ENCODE data around the gene FCN2.
"Not testable (repeated sequence)": the region's sequence is repeated elsewhere in the genome, so short reads cannot be mapped to it uniquely, and the experiment has no call there.

Gene FCN2

GRCh38 chr9:134847752-134848432 lies 32.7 kb upstream of the FCN2 start:
- DNase-seq (ENCODE audit: low read depth in 2 of 2): no peak

DNA sequence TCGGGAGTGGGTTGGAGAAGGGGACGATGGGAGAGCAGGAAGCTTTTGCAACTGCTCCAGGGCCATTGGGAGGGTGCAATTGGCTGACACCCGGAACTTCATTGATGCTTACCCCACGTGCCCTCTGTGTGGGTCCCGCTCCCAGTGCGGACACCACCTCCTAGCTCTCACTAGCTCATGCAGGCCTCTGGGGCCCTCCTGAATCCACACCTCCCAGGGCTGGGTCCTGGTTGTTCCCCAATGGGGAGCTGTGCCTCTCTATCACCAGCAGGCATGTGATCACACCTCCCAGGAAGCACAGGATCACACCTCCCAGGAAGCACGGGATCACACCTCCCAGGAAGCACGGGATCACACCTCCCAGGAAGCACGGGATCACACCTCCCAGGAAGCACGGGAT lies 32.1 kb upstream of the FCN2 start:
- DNase-seq (ENCODE audit: low read depth in 2 of 2): no peak

- no peak for DNase-seq (ENCODE audit: low read depth in 2 of 2)
Observed at GRCh38 chr9:134850611-134851010, 30.0 kb upstream of the FCN2 start.

DNA sequence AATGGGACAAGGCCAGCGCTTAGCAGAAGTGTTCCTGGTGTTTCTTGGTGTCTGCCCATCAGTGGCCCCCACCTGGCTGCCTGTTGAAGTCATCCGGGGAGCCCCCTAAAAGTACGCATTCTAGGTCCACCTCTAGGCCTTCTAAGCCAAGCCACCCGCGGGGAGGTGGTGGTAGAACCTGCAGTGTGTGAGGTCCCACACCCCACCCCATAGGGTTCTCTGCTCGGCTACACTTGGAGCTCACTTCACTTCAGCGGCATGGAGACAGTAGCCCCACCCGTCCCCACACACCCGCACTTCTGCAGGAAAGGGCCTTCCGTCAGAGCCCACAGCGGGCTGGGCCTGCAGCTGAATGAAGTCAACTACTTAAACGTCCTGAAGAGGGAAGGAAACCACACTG lies 29.6 kb upstream of the FCN2 start:
- no peak for DNase-seq (ENCODE audit: low read depth in 2 of 2)

DNA sequence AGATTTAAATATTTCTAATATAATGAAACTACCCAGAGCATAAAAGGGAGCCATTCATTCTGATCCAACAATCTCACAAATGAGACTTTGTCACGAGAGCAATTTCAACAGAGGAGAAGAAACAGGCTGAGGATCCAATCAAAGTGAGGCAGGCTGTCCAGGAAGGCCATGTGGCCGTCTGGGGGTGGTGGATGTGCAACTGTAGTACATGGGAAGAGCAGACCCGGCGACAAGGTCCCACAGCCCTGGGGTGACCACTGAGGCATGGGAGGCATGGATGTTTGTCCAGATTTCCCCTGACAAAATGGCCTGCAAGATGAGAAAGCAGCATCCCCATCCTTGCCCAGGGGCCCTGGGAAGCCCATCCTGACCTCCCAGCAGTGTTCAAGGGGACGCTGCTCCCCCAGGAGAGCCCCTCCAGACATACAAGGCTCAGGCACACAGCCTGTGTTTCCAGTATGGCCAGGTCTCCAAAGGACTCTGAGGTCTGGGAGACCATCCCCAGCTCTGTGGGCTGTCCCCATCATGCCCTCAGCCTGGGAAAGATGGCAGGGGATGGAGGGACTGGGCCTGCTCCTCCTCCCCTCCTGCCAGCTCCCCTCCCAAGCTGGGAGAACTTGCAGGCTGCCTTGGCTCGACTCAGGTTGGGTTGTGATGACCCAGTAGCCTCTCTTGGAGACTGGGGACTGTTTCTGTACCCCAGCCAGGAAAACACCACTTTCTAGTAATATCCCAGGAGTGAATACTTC lies 27.5 kb upstream of the FCN2 start:
- DNase-seq (ENCODE audit: low read depth in 2 of 2): no peak

GRCh38 chr9:134853893-134854292 lies 26.7 kb upstream of the FCN2 start:
- no peak for DNase-seq (ENCODE audit: low read depth in 2 of 2)

DNA sequence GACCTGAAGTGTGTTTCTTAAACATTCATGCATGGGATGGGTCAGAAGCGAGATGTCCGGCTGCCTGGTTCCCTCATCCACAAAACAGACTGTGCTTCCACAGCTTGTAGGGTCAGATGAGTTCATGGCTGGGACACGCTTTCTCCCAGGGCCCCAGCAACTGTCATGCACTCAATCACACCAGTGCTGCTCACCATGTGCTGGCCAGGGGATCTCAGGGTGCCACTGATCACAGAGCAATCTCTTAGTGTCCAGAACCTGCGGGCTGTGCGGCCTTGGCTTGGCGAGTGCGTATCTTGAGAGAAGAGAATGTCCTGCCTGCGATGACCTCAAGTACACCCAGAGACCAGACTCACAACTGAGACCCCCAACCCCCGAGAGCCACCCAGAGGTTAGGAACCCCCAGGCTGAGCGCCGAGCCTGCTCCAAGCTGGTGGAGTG lies 26.0 kb upstream of the FCN2 start:
- DNase-seq (ENCODE audit: low read depth in 2 of 2): no peak

DNA sequence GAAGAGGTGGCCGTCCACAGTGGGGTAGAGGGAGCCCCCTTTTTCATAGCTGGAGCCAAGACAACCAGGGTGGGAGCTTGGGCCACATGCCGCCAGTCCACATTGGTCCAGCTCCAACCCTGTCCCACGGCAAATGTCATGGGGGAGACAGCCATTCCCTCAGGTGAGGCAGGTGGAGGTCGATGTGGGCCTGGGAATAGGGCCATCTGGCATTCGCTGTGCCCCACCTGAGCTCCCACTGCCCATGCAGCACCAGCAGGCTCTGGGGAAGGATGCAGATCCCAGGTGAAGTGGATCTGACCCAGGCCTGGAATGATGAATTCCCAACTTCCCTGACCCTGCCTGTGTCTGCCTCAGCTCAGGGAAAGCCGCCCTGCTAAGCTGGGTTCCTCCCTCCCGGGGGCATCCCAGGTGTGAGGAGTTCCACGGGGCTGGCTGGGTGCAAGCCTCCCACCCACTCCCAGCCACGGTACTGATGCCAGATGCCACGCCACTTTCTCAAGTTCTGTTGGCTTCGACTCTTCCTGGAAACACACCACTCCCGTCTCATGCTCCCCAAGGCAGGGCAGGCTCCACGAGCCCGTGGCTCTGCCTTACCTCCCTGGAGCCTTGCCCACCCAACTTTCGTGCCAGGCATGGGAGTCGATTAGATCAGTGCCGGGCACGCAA lies 25.2 kb upstream of the FCN2 start:
- DNase-seq (ENCODE audit: low read depth in 2 of 2): no peak

GRCh38 chr9:134855900-134856377 lies 24.7 kb upstream of the FCN2 start:
- DNase-seq (ENCODE audit: low read depth in 2 of 2): no peak

DNA sequence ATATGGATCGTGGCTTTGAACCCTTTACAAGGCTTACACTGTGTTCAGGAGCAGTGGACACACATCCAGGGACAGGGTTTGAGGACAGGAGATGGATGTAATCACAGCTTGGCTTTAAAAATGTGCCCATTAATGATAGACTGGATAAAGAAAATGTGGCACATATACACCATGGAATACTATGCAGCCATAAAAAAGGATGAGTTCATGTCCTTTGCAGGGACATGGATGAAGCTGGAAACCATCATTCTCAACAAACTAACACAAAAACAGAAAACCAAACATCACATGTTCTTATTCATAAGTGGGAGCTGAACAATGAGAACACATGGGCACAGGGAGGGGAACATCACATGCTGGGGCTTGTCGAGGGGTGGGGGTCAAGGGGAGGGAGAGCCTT lies 23.2 kb upstream of the FCN2 start:
- DNase-seq (ENCODE audit: low read depth in 2 of 2): not testable (repeated sequence)

GRCh38 chr9:134858051-134858841 lies 22.4 kb upstream of the FCN2 start:
- DNase-seq (ENCODE audit: low read depth in 2 of 2): peak; percentile 36 to 45

DNA sequence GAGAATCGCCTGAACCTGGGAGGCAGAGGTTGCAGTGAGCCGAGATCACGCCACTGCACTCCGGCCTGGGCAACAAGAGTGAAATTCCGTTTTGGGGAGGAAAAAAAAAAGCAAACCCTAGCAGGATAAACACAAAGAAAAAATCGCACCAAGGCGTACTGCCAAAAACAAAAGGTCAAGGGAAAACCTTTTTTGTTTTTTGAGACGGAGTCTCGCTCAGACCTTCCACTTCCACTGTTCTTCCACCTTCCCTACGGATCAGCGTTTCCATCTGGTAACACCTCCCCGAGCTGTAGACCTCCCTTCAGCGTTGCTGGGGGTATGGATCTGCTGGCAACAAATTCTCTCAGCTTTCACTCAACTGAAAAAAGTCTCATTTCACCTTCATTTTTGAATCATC lies 20.1 kb upstream of the FCN2 start:
- DNase-seq (ENCODE audit: low read depth in 2 of 2): no peak

DNA sequence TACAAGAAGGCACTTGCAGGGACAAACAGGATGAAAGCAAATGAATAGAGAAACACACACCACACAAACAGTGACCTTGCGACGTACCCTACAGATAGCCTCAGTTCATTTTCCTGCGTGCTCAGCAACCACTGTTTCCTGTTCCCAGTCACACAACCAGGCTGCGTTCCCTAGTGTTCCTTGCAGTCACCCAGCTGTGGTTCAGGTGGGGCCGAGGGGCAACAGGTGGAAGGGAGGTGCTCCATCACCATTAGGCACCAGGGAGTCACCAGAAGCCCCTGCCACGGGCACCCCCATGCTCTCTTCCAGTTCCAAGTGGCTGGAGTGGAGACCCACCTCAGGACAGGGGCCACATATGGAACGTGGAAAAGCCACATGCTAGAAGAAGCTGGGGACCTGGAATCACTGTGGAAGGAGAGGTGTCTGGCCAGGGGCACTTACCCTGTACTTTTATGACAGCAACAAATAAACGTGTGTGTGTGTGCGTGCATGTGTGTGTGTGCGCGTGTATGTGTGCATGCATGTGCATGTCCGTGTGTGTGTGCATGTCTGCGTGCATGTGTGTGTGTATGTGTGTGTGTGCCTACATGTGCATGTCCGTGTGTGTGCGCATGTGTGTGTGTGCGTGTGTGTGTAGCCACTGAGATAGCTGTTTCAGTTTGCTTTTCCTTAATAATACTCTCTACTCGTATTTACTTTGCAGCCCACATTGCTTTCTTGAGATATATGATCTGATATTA lies 18.8 kb upstream of the FCN2 start:
- DNase-seq (ENCODE audit: low read depth in 2 of 2): no peak

DNA sequence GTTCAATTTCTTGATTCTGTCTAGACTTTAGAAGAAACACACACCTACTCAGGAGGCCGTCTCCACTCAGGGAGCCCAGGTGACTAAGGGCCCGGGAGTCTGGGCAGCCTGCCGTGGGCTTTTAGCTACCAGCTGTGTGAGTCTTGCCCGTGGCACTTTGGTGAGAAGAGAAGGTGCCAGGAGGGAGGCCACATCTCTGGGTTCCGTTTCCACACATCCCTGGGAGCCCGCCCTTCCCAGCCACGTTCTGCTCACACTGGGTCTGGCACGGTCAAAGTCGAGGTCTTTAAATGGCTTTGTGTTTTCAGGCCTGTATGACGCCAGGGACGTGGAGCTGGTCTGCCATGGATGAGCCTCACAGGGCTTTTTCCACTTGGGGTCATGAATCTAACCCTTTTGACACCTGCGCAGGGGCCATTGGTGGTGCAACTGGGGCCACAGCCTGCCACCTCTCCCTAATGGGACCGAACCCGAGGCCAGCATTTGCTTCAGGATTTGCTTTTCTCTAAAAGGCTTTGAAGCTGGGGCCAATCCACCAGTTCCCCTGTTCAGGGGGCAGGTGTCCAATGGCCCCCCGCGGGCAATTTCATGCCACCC lies 17.2 kb upstream of the FCN2 start:
- DNase-seq (ENCODE audit: low read depth in 2 of 2): no peak

- DNase-seq (ENCODE audit: low read depth in 2 of 2): no peak
Observed at GRCh38 chr9:134863941-134864820, 16.4 kb upstream of the FCN2 start.

GRCh38 chr9:134864821-134865190 lies 15.8 kb upstream of the FCN2 start:
- DNase-seq (ENCODE audit: low read depth in 2 of 2): no peak

DNA sequence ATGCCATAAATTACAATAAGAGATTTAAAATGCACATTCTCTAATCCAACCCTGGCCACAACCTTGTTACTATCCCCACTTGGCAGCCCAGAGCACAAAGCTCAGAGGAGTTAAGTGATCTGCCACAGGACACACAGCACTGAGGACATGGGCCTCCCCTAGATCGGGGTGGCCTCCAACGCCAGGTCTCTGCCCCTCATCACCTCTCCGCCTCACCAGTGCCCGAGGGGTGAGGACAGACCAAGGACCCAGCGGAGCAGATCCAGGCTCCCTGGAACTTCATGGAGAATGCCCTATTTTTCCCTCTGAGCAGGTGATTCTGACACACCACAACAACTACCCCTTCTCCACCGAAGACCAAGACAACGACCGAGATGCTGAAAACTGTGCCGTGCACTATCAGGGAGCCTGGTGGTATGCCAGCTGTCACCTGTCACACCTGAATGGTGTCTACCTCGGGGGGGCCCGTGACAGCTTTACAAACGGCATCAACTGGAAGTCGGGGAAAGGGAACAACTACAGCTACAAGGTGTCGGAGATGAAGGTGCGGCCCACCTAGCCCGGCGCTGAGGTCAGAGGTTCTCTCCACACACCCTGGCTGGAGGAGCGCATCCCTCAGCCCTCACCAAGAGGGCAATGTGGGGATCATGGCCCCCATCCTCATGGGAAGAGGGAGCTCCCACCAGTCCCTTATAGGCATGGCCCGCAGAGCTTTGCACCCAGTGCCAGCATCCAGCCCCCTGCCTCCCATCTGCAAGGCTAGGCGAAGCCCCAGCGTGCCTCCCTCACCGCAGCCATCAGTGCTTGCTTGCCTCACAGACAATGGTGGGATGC lies 12.5 kb upstream of the FCN2 start:
- no peak for DNase-seq (ENCODE audit: low read depth in 2 of 2)

GRCh38 chr9:134868751-134869553 lies 11.7 kb upstream of the FCN2 start:
- DNase-seq (ENCODE audit: low read depth in 2 of 2): no peak

All from stimulated activated CD4-positive, alpha-beta T cell treated with anti-CD3 and anti-CD28 coated beads, Interleukin-15, amount 100 ng/mL, for 48 hours (primary cell).